NCI-H1417 (cell line): ENCODE measurements around the gene NR3C2.
"Not testable (repeated sequence)": the region's sequence is repeated elsewhere in the genome, so short reads cannot be mapped to it uniquely, and the experiment has no call there.

Experiments
- DNase-seq, 3 experiments: peaks; one replicate each; lab custom pipeline; 2025; lab: John Stamatoyannopoulos, UW

NR3C2 gene

GRCh38 chr4:148112231-148112982 is 329.8 kb downstream of the NR3C2 start:
- DNase-seq: no peak

DNA sequence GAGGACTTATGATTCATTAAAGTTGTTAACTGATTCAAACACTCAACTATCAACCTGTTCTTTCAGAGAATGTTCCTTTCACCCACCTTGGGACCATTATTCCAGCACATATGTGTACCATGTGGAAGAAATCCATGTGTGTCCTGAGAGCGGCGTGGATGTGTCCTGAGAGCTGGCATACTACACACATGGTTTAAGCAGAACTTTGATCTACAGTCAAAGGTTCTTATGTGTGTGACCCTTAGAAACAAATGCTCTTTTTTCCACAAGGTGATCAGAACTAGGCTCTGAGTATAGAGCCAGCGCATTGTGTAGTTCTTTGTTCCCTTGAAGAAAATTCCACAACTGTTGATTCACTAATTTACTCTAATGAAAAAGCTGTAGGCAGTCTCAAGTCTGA is 332.0 kb downstream of the NR3C2 start:
- no peak for DNase-seq

DNA sequence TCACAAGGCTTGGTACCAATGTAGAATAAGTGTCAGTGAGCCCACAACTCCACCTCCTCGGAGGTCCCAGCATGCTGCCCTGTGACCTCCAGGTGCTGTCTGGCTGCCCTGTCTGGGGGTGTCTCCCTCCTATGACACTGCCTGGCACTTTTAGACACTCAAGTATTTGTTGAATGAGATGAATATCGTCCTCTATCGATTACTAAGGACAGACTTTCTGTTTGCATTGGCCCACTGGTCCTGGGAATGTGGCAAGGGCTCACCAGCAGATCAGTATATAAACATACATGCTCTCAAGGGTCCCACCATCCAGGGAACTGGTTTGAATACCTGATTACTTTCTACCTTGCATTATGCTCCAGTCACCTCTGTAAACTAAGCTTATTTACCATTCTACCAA is 333.0 kb downstream of the NR3C2 start:
- DNase-seq: no peak

DNA sequence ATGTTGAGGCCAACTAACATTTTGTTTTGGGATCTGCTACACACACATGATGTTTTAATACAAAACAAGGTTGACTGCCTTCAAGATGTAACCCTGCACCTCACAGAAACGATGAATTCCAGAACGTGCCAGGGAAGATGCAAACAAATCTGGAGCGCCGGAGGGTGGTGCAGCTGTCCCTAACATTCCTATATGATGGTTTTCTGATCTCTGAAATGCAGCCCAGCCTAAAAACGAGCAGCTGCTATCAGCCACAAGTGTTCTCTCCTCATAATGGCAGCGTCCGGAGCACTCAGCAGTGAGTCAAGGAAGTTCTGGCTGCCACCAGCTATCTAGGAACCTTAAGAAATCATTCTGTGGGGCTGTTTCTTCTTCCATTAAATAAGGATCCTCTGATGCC is 333.4 kb downstream of the NR3C2 start:
- no peak for DNase-seq

- no peak for DNase-seq
Measured at GRCh38 chr4:148103597-148104355, 338.4 kb downstream of the NR3C2 start.

GRCh38 chr4:148101790-148102189 is 340.4 kb downstream of the NR3C2 start:
- DNase-seq: no peak

- no peak for DNase-seq
Measured at GRCh38 chr4:148101235-148101634, 341.0 kb downstream of the NR3C2 start.

DNA sequence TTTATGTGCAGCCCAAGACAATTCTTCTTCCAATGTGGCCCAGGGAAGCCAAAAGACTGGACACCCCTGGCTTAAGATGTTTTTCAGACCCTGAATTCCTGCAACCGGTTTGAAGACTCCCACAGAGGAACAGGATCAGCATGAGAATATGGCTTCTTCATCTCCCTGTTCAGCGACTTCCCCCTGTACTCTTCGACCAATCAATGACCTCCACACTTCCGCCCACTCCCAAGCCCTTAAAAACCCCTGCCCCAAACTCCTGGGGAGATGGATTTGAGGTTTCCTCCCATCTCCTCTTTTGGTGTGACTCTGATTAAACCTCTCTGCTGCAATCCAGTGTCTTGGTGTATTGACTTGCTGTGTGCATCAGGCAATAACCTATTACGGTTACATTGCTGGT is 344.4 kb downstream of the NR3C2 start:
- no peak for DNase-seq

DNA sequence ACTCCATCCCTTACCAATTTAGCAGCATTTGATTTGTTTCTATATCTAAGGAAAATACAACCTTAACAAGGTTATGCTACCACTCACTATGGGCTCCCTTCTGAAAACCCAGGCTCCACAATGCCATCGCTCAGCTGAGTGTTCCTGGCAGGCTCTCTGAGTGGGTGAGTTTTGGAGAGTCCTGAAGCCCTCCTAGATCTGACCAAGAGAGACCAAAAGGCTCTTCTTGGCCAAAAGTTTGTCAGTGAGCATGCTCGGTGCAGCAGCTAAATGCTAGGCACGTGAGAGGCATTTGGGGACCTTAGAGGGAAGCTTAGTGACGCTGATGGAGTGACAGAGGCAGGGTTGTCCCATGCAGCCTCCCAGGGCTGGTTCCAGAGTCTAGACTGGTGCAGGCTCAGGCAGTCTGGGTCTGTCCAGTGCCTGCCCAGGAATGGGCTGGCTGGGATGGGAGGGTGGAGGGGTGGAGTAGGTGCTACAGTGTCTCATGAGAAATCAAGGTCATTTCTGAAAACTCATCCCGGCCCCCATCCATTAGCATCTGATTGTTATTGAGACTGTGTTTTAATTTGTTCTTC is 346.8 kb downstream of the NR3C2 start:
- no peak for DNase-seq

GRCh38 chr4:148094149-148094548 is 348.1 kb downstream of the NR3C2 start:
- DNase-seq: no peak

- DNase-seq: no peak
Measured at GRCh38 chr4:148093065-148093464, 349.1 kb downstream of the NR3C2 start.

DNA sequence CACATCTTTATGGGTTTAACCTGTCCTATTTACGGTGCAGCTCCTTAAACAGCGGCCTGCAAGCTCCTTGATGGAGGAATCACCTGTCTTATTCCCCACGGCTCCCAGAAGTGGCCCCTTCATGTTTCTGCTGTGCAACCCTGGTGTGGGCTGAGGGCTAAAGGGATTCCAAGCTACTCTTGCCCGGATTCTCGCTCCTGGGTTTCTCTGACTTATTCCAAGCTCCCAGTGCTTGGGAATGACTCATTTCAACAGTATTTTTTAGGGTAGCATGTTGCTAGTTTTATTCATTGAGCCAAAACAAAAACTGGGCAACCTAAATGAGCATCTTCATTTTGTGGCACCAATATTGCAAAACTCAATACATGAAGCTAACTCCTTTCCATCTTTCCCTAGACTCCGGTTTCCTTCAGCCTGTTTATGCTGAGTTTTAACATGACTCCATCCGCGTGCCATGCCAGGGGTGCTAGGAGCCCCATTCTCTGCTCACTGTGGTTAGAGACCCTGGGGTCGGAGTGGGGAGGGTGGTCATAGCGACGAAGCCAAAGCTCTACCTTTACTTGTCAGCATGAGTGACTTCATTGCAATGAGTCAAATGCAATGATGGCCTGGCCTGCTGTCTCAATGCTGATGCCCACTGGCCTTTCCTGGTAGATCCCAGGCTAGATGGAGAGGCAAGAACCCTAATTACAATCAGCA is 349.7 kb downstream of the NR3C2 start:
- no peak for DNase-seq

DNA sequence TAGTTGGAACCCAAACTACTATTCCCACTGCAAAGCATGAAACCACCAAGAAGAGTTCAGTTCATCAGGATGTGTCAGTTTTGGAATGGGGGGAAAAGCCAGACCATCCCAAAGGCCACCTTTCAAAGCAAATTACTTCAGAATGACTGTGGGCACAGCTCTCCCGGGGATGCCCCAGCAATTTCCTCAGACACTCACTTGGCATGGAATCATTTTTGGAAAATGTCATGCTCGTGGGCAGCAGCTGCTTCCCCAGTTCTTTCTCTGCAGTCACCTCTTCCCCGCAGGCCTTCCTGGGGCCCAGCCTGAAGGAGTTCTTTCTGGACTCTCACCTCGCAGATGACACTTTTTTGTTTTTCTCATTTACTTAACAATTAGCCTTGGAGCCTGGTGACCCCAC is 350.3 kb downstream of the NR3C2 start:
- DNase-seq: no peak

- DNase-seq: no peak
Measured at GRCh38 chr4:148090503-148091476, 351.4 kb downstream of the NR3C2 start.

DNA sequence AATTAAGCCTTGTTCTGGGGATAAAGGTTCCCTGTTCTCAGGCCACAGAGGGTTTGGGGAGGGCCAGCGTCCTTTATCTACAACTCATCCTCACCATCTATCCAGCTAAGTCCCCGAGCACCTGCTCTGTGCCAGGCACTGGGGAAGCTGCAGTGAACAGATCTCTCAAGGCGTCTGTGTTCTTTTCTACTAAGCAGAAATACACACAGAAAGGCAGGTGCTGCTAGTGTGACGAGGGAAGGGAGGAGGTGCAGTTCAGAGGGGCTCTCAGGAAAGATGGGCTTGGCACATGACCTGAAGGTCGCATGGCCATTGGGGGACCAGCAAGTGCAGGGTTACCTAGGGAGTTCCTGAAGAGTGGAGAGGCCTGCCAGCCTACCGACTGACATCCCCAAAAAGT is 352.2 kb downstream of the NR3C2 start:
- no peak for DNase-seq

DNA sequence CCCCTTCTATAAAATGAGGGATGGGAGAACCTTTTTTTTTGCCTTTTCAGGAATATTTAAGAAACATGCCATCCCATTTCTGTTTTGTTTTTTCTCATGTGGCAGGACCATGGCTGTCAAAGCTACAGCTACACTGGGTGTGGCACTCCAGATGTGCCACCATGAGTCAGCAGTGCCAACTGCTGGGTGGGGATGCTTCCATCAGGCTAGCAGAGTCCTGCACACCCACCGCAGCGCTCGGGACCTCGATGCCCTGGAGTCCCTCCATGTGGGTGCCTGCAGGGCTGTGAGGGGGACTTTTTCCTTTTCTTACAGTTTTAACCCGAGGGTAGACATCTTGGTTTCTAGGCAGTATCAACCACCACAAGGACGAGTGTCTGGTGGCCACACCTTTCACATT is 352.6 kb downstream of the NR3C2 start:
- no peak for DNase-seq

DNA sequence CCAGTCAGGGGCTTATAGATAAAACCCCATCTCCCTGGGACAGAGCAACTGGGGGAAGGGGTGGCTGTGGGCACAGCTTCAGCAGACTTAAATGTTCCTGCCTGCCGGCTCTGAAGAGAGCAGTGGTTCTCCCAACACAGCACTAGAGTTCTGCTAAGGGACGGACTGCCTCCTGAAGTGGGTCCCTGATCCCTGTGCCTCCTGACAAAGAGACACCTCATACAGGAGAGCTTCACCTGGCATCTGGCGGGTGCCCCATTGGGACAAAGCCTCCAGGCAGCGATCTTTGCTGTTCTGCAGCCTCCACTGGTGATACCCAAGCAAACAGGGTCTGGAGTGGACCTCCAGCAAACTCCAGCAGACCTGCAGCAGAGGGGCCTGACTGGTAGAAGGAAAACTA is 359.1 kb downstream of the NR3C2 start:
- DNase-seq: not testable (repeated sequence)

DNA sequence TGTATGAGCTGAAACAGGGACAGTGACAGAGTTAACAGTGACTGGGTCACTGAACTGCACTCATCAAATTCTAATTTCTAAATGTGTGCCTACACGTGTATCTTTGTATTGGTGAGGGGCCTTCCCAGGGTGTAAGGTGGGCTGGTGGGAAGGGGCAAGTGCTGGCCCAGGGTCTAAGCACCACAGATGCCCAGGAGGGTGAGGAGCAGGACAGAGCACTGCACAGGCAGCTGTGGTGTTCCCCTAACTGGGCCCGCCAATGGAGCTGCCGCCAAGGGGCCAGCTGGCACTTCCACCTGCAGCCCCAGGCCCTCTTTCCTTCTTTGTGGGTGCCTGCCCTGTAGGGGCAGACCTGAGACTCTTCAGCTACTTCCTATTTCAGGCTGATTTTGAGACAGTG is 360.5 kb downstream of the NR3C2 start:
- DNase-seq: no peak

GRCh38 chr4:148081267-148081666 is 360.9 kb downstream of the NR3C2 start:
- no peak for DNase-seq

- no peak for DNase-seq
Measured at GRCh38 chr4:148079961-148080360, 362.3 kb downstream of the NR3C2 start.

GRCh38 chr4:148078061-148078460 is 364.2 kb downstream of the NR3C2 start:
- DNase-seq: no peak
